A673 (cell line): ENCODE measurements around the gene CDH23. TPM values are rescaled to one million over a fixed set of nuclear protein-coding genes. Genes with fewer than 3 reads are reported as not detected.

Source experiments
- BruUV-seq: library from RNA; stranded (reverse); fragments of 400-500 nt; replicated peaks from 2 replicates; lab custom pipeline; 2021; lab: Mats Ljungman, UMichigan
- CTCF ChIA-PET: fragments of 300-600 bp; sonication (Branson Sonifier 250); formaldehyde crosslinking; loops from one replicate; lab custom pipeline; 2022; ENCODE audit warnings: antibody characterized with exemption; lab: Charles Lee
- POLR2A ChIA-PET: fragments of 300-600 bp; sonication (Branson Sonifier 250); formaldehyde crosslinking; loops from one replicate; lab custom pipeline; 2022; ENCODE audit warnings: antibody characterized with exemption; ENCODE audit not compliant: low non-redundant PET; lab: Charles Lee
- DNase-seq: peaks from one replicate; pipeline ENCODE4 v3.0.0-alpha.2; 2015; ENCODE audit warnings: low spot score
- H3K27ac ChIP-seq: fragments of 200-600 bp; sonication (generic); 2 replicates; pipeline ENCODE4 v1.5.1; 2016; ENCODE audit warnings: mixed run types, low read depth, mild to moderate bottlenecking, mixed read lengths, antibody characterized with exemption, low read length; ENCODE audit not compliant: poor library complexity, severe bottlenecking
- H3K27me3 ChIP-seq: fragments of 200-600 bp; sonication (generic); replicated peaks from 2 replicates; pipeline ENCODE4 v1.6.1; 2017; ENCODE audit warnings: mixed run types, low read depth, mild to moderate bottlenecking, mixed read lengths, antibody characterized with exemption, low read length; ENCODE audit not compliant: insufficient read depth, poor library complexity
- H3K36me3 ChIP-seq: fragments of 200-600 bp; sonication (generic); 2 replicates; pipeline ENCODE4 v1.6.1; 2016; ENCODE audit warnings: mixed run types, mild to moderate bottlenecking, mixed read lengths, antibody characterized with exemption, low read length; ENCODE audit not compliant: insufficient read depth, poor library complexity, severe bottlenecking
- H3K4me1 ChIP-seq: fragments of 200-600 bp; sonication (generic); 2 replicates; pipeline ENCODE4 v1.6.1; 2017; ENCODE audit warnings: mixed run types, mild to moderate bottlenecking, mixed read lengths, antibody characterized with exemption, low read length; ENCODE audit not compliant: insufficient read depth, poor library complexity, severe bottlenecking
- H3K4me3 ChIP-seq: fragments of 200-600 bp; sonication (generic); 2 replicates; pipeline ENCODE4 v1.5.1; 2016; ENCODE audit warnings: low read depth, mixed run types, mild to moderate bottlenecking, mixed read lengths, low read length; ENCODE audit not compliant: poor library complexity, severe bottlenecking
- H3K9me3 ChIP-seq: fragments of 200-600 bp; sonication (generic); 2 replicates; pipeline ENCODE4 v1.6.1; 2016; ENCODE audit warnings: mixed run types, low read depth, mild to moderate bottlenecking, mixed read lengths, antibody characterized with exemption, low read length; ENCODE audit not compliant: poor library complexity, severe bottlenecking
- EZH2 ChIP-seq: fragments of 200-600 bp; sonication (generic); IDR thresholded peaks from 2 replicates; pipeline ENCODE4 v1.6.1; 2017; ENCODE audit warnings: borderline replicate concordance, low read depth, mild to moderate bottlenecking, mixed read lengths, antibody characterized with exemption, low read length; ENCODE audit not compliant: poor library complexity, severe bottlenecking
- intact Hi-C: fragments of 100-400 bp; cut with micrococcal nuclease; formaldehyde crosslinking; loops from one replicate; pipeline ENCODE4 v1.10.0; 2022; ENCODE audit not compliant: unreplicated experiment
- total RNA-seq: library from RNA; stranded (reverse); gene quantifications from 2 replicates; pipeline ENCODE4 v1.2.3, GENCODE V29; 2021
- TF ChIP-seq, protein P1 (sequence below): fragments of 300-800, 200-600 bp; sonication (generic); conservative IDR thresholded peaks from 2 replicates; pipeline ENCODE4 v1.5.1; 2017; ENCODE audit warnings: low read depth, mild to moderate bottlenecking, antibody characterized with exemption, low read length, moderate library complexity, mixed read lengths

The CDH23 gene
- total RNA-seq, 1 experiment from 2014 or later = 49.7 TPM

DNA sequence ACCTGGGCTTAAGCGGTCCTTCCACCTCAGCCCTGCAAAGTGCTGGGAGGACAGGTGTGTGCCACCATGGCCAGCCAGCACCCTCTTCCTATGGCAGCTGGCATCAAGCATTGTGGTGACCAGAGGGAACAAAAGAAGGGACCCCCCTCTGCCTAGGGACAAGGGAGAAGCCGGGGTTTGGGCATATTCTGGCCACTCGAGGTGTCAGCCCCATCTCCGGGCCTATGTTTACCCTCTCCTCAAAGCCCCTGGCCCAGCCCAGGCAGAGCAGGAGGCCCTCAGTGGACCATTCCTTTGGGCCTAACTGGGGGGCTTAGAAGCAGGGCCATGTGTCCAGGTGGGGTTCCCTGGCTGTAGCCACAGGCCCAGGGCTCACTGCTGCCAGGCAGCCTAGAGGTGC lies 352.7 kb downstream of the CDH23 start:
- Histone ChIP-seq H3K9me3 (no peaks in the 10 kb centered on the region), H3K27ac (no peak overlapping the region), H3K4me3 (no peak overlapping the region), H3K27me3 (no peaks in the 10 kb centered on the region), H3K4me1 (no peaks in the 10 kb centered on the region), H3K36me3 (no peaks in the 10 kb centered on the region)
- TF ChIP-seq, protein P1, sequence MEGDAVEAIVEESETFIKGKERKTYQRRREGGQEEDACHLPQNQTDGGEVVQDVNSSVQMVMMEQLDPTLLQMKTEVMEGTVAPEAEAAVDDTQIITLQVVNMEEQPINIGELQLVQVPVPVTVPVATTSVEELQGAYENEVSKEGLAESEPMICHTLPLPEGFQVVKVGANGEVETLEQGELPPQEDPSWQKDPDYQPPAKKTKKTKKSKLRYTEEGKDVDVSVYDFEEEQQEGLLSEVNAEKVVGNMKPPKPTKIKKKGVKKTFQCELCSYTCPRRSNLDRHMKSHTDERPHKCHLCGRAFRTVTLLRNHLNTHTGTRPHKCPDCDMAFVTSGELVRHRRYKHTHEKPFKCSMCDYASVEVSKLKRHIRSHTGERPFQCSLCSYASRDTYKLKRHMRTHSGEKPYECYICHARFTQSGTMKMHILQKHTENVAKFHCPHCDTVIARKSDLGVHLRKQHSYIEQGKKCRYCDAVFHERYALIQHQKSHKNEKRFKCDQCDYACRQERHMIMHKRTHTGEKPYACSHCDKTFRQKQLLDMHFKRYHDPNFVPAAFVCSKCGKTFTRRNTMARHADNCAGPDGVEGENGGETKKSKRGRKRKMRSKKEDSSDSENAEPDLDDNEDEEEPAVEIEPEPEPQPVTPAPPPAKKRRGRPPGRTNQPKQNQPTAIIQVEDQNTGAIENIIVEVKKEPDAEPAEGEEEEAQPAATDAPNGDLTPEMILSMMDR = no peak
- TF ChIP-seq EZH2 = no peak
- POLR2A ChIA-PET = no interaction called here
- DNase-seq = no peak
- CTCF ChIA-PET = no interaction called here
- intact Hi-C loops = no loop called here
- no TSS peak for BruUV-seq

DNA sequence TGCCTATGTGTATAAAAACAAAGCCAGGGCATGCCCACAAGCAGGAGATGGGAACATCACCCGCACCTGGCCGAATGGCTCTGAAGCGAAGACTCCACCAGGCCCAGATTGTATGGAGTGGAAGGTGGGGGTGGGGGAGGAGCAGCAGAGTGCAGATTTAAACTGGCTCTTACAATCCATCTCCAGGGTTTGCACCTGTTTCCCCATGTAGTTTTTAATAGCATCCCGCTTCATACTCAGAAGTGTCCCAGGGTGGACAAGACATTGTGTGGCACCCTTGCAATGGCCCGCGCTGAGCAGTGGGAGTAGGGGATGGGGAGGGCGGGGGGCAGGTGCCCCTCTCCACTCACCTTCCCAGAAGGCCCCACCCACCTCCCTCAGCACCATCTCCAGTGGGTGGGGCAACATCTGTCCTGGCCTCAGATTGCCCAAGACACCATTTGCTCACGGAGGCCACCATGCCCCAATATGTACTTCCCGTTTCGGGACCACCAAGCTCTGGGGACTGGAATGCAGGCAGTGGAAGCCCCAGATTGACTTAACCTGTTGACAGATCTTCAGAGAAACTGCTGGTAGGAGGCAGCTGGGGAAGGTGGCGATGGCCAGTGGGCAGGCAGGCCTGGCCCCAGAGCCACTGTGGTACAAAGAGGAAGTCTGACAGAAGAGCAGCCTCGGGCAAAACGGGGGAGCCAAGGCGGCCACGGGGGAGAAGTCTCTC lies 353.6 kb downstream of the CDH23 start:
- no TSS peak for BruUV-seq
- CTCF ChIA-PET = no interaction called here
- no peak for TF ChIP-seq EZH2
- TF ChIP-seq, protein P1 = no peak
- no peaks in the 10 kb centered on the region for H3K27me3 ChIP-seq
- no peaks in the 10 kb centered on the region for H3K4me1 ChIP-seq
- H3K9me3 ChIP-seq = no peaks in the 10 kb centered on the region
- POLR2A ChIA-PET = no interaction called here
- H3K4me3 ChIP-seq = no peak overlapping the region
- DNase-seq = no peak
- no peaks in the 10 kb centered on the region for H3K36me3 ChIP-seq
- intact Hi-C loops = no loop called here
- H3K27ac ChIP-seq = no peak overlapping the region

DNA sequence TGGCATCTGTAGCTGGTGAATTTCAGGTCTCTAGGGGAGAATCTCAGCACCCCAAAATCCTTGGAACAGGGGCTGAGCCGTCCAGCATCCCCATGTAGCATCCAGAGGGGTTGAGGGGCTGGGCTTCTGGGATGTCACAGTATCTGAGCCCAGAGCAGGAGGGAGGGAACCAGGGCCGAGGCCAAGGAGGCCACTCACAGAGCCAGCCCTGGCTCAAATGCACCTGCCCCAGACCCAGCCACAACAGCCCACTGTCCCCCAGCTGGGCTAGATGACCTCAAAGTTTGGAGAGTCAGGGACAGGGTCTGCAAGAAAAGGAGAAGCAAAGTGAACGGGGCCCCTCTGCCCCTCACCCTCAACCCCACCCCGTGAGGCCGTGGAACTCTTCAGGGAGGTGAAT lies 354.3 kb downstream of the CDH23 start:
- H3K27me3 ChIP-seq = no peaks in the 10 kb centered on the region
- BruUV-seq = no TSS peak
- CTCF ChIA-PET = no interaction called here
- DNase-seq = no peak
- H3K4me1 ChIP-seq = no peaks in the 10 kb centered on the region
- no peaks in the 10 kb centered on the region for H3K36me3 ChIP-seq
- H3K9me3 ChIP-seq = no peaks in the 10 kb centered on the region
- TF ChIP-seq, protein P1 = no peak
- no peak for TF ChIP-seq EZH2
- POLR2A ChIA-PET = no interaction called here
- H3K27ac ChIP-seq = no peak overlapping the region
- H3K4me3 ChIP-seq = no peak overlapping the region
- intact Hi-C loops = no loop called here
